A549 (cell line): ENCODE measurements around the gene B4GALT1. TPM values are rescaled to one million over a fixed set of nuclear protein-coding genes. Genes with fewer than 3 reads are reported as not detected.

Experiments used
- ATAC-seq, 2 experiments: fragments of 200-7000 bp in 1 of 2; fragments of >200 bp in 1 of 2; cut with Nextera tagmentation in 1 of 2; cut with Tn5 transposase in 1 of 2; 3 replicates each; pipeline versions ENCODE4 v1.8.0 to v1.9.1; 2018 to 2020; ENCODE audit warnings: mild to moderate bottlenecking in 1 of 2, moderate library complexity in 1 of 2
- CTCF ChIA-PET: fragments of 300-600 bp; sonication (Branson Sonifier 250); formaldehyde crosslinking; extraction: SDS; loops from one replicate; lab custom pipeline; 2021; ENCODE audit warnings: antibody characterized with exemption, inconsistent platforms; lab: Yijun Ruan, JAX
- POLR2A ChIA-PET: fragments of 350-600 bp; formaldehyde crosslinking; extraction: SDS; loops from one replicate; lab custom pipeline; 2021; ENCODE audit warnings: antibody characterized with exemption, inconsistent platforms; lab: Yijun Ruan, JAX
- DNase-seq, 2 experiments: peaks; one replicate each; pipeline versions ENCODE4 v3.0.0 to v3.0.0-alpha.2; 2011 to 2016; ENCODE audit warnings: low read depth in 1 of 2, low spot score in 1 of 2
- FAIRE-seq: peaks from 2 replicates; lab custom pipeline; 2011; peaks lifted over from hg19 to GRCh38; lab: Jason Lieb, UNC
- H3K27ac ChIP-seq, 2 experiments: fragments of >200 bp; sonication (Bioruptor Twin); formaldehyde crosslinking; 3 replicates each; pipeline ENCODE4 v1.5.1; 2016 to 2017
- H3K4me1 ChIP-seq: fragments of >200 bp; sonication (Bioruptor Twin); formaldehyde crosslinking; 3 replicates; pipeline ENCODE4 v1.6.1; 2016
- H3K4me2 ChIP-seq: fragments of >200 bp; sonication (Bioruptor Twin); formaldehyde crosslinking; 3 replicates; pipeline ENCODE4 v1.6.1; 2016
- H3K4me3 ChIP-seq: fragments of >200 bp; sonication (Bioruptor Twin); formaldehyde crosslinking; 3 replicates; pipeline ENCODE4 v1.5.1; 2016
- H3K9me3 ChIP-seq: fragments of >200 bp; sonication (Bioruptor Twin); formaldehyde crosslinking; 3 replicates; pipeline ENCODE4 v1.6.1; 2016
- CBX8 ChIP-seq: fragments of 200-600 bp; sonication (generic); IDR thresholded peaks from 2 replicates; pipeline ENCODE4 v1.6.1; 2016
- CEBPB ChIP-seq, 2 experiments: fragments of >200 bp in 1 of 2; sonication (Bioruptor Twin) in 1 of 2; formaldehyde crosslinking in 1 of 2; IDR thresholded peaks; 2 replicates each; pipeline ENCODE4 v1.6.1; 2012 to 2016
- CHD2 ChIP-seq: fragments of 150-350 bp; IDR thresholded peaks from 2 replicates; pipeline ENCODE4 v1.6.1; 2014; ENCODE audit warnings: low read length; ENCODE audit not compliant: partially characterized antibody
- CHD4 ChIP-seq: fragments of 200-600 bp; sonication (generic); IDR thresholded peaks from 2 replicates; pipeline ENCODE4 v1.6.1; 2016; ENCODE audit warnings: antibody characterized with exemption, mild to moderate bottlenecking, borderline replicate concordance
- FOSL2 ChIP-seq, 2 experiments: fragments of 450-650 bp in 1 of 2; fragments of >200 bp in 1 of 2; sonication (Bioruptor Twin) in 1 of 2; formaldehyde crosslinking; IDR thresholded peaks; 2 replicates each; pipeline versions ENCODE4 v1.5.0 to v1.6.1; 2016 to 2020; ENCODE audit warnings: mild to moderate bottlenecking in 1 of 2, moderate library complexity in 1 of 2
- FOXS1 ChIP-seq: fragments of 250-450 bp; sonication (Bioruptor Pico); IDR thresholded peaks from 2 replicates; pipeline ENCODE4 v1.5.0; 2020; ENCODE audit warnings: mild to moderate bottlenecking, moderate library complexity
- GATA3 ChIP-seq: IDR thresholded peaks from 2 replicates; pipeline ENCODE4 v1.6.1; 2012; ENCODE audit warnings: borderline replicate concordance
- HOXB5 ChIP-seq: fragments of 250-450 bp; sonication (Bioruptor Pico); IDR thresholded peaks from 2 replicates; pipeline ENCODE4 v1.5.0; 2020; ENCODE audit warnings: mild to moderate bottlenecking, moderate library complexity
- JUN ChIP-seq, 2 experiments: fragments of >200 bp; sonication (Bioruptor Twin); formaldehyde crosslinking; IDR thresholded peaks; 2 replicates in 1 of 2; 3 replicates in 1 of 2; pipeline ENCODE4 v1.6.1; 2016 to 2017
- MAZ ChIP-seq: fragments of 150-350 bp; IDR thresholded peaks from 2 replicates; pipeline ENCODE4 v1.6.1; 2014; ENCODE audit warnings: antibody characterized with exemption, low read depth, low read length, borderline replicate concordance
- NPAS2 ChIP-seq: fragments of 250-450 bp; sonication (Bioruptor Pico); IDR thresholded peaks from 2 replicates; pipeline ENCODE4 v1.8.0; 2022; ENCODE audit warnings: mild to moderate bottlenecking, moderate library complexity, borderline replicate concordance
- NR3C1 ChIP-seq: fragments of >200 bp; sonication (Bioruptor Twin); formaldehyde crosslinking; IDR thresholded peaks from 3 replicates; pipeline ENCODE4 v1.6.1; 2017
- PHF8 ChIP-seq: fragments of 200-600 bp; sonication (generic); IDR thresholded peaks from 2 replicates; pipeline ENCODE4 v1.6.1; 2016; ENCODE audit warnings: low read depth, mild to moderate bottlenecking, antibody characterized with exemption, moderate library complexity, borderline replicate concordance
- POLR2AphosphoS2 ChIP-seq: conservative IDR thresholded peaks from 2 replicates; pipeline ENCODE4 v1.6.1; 2012; ENCODE audit warnings: low read length, improper control_type of control experiment, inconsistent platforms
- RAD21 ChIP-seq, 2 experiments: fragments of >200 bp in 1 of 2; sonication (Bioruptor Twin) in 1 of 2; formaldehyde crosslinking in 1 of 2; IDR thresholded peaks in 1 of 2; conservative IDR thresholded peaks in 1 of 2; 2 replicates in 1 of 2; 3 replicates in 1 of 2; pipeline ENCODE4 v1.6.1; 2012 to 2018; ENCODE audit warnings: inconsistent platforms in 1 of 2
- RNF2 ChIP-seq: fragments of 200-600 bp; sonication (generic); IDR thresholded peaks from 2 replicates; pipeline ENCODE4 v1.6.1; 2016; ENCODE audit warnings: low read depth, mild to moderate bottlenecking, antibody characterized with exemption, moderate library complexity, borderline replicate concordance
- SREBF2 ChIP-seq: fragments of 450-650 bp; IDR thresholded peaks from 2 replicates; pipeline ENCODE4 v1.6.1; 2014; ENCODE audit warnings: mild to moderate bottlenecking, moderate library complexity
- TFCP2L1 ChIP-seq: fragments of 250-450 bp; sonication (Bioruptor Pico); IDR thresholded peaks from 2 replicates; pipeline ENCODE4 v1.5.0; 2021; ENCODE audit warnings: mild to moderate bottlenecking
- ZC3H11A ChIP-seq: fragments of 450-650 bp; IDR thresholded peaks from 2 replicates; pipeline ENCODE4 v1.6.1; 2014; ENCODE audit warnings: antibody characterized with exemption, mild to moderate bottlenecking
- WGBS: methylation state at CpG from one replicate; pipeline ENCODE4 v1.1.6; 2017; ENCODE audit errors: missing lambda C conversion rate; 5-methylcytosine and 5-hydroxymethylcytosine counted together
- polyA plus RNA-seq, 4 experiments: library from polyadenylated mRNA; depleted of rRNA in 3 of 4; stranded (reverse); fragments of >200 nt; fragmentation: RNase III in 1 of 4; extraction: RNeasy Plus Mini Kit Qiagen cat#74134 plus additional on column Dnase treatment in 1 of 4; gene quantifications; 2 replicates in 3 of 4; 3 replicates in 1 of 4; pipeline ENCODE4 v1.2.3, GENCODE V29; 2011 to 2017
- TF ChIP-seq, protein P1 (sequence below): fragments of 250-450 bp; sonication (Bioruptor Pico); IDR thresholded peaks from 2 replicates; pipeline ENCODE4 v1.5.0; 2020; ENCODE audit warnings: low read depth, mild to moderate bottlenecking, moderate library complexity
- TF ChIP-seq, protein P2 (sequence below): fragments of >200 bp; sonication (Bioruptor Twin); formaldehyde crosslinking; IDR thresholded peaks from 2 replicates; pipeline ENCODE4 v1.6.1; 2016
- TF ChIP-seq, protein P3 (sequence below): fragments of 450-650 bp; IDR thresholded peaks from 2 replicates; pipeline ENCODE4 v1.6.1; 2014; ENCODE audit warnings: antibody characterized with exemption
- TF ChIP-seq, protein P4 (sequence below): fragments of >200 bp; sonication (Bioruptor Twin); formaldehyde crosslinking; IDR thresholded peaks from 3 replicates; pipeline ENCODE4 v1.6.1; 2016
- TF ChIP-seq, protein P5 (sequence below): fragments of 150-350 bp; IDR thresholded peaks from 2 replicates; pipeline ENCODE4 v1.6.1; 2014; ENCODE audit warnings: low read depth, mild to moderate bottlenecking, low read length

Gene B4GALT1
- polyA plus RNA-seq, 2 of the 4 experiments (the other 2 are of a cell fraction): 167 to 180 TPM

DNA sequence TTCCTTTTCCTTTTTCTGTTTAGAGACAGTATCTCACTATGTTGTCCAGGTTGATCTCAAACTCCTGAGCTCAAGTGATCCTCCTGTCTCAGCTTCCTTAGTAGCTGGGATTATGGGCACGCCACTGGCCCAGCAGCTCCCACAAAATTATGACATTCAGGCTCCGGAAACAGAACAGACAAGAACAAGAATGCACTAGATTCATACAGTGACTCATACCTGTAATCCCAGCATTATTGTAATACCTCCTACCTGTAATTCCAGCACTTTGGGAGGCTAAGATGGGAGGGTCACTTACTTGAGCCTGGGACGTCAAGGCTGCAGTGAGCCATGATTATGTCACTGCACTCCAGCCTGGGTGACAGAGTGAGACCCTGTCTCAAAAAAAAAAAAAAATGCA lies 26.7 kb upstream of the B4GALT1 start:
- Histone ChIP-seq H3K4me3 (no peak overlapping the region), H3K4me2 (no peak overlapping the region), H3K27ac (no peak overlapping the region), H3K9me3 (no peaks in the 10 kb centered on the region), H3K4me1 (no peaks in the 10 kb centered on the region)
- FAIRE-seq (no peak), DNase-seq (no peak), ATAC-seq (no peak)
- CTCF ChIA-PET: interaction anchor here (0.6 to 4.1 kb wide), 4 partner anchors 9 to 77 kb away, joined by 3 to 16 read pairs (median 4); no protein-coding TSS in a partner anchor
- WGBS: 89% methylated on average over 3 of the region's 3 CpGs
- TF ChIP-seq TFCP2L1 (CRISPR knock-in tag) (no peak), CEBPB (IDR thresholded peaks at IDR 0.05) (no peak), MAZ (no peak), FOSL2 (IDR thresholded peaks at IDR 0.05) (no peak), FOSL2 (CRISPR knock-in tag; IDR thresholded peaks at IDR 0.05) (no peak), ZC3H11A (no peak), CBX8 (no peak), FOXS1 (CRISPR knock-in tag) (no peak), RNF2 (no peak), HOXB5 (CRISPR knock-in tag) (no peak), NR3C1 (no peak), JUN (IDR thresholded peaks at IDR 0.05) (no peak), CHD2 (no peak), SREBF2 (no peak)
- TF ChIP-seq, protein P1, sequence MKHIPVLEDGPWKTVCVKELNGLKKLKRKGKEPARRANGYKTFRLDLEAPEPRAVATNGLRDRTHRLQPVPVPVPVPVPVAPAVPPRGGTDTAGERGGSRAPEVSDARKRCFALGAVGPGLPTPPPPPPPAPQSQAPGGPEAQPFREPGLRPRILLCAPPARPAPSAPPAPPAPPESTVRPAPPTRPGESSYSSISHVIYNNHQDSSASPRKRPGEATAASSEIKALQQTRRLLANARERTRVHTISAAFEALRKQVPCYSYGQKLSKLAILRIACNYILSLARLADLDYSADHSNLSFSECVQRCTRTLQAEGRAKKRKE (CRISPR knock-in tag): no peak
- TF ChIP-seq, protein P2, sequence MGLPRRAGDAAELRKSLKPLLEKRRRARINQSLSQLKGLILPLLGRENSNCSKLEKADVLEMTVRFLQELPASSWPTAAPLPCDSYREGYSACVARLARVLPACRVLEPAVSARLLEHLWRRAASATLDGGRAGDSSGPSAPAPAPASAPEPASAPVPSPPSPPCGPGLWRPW: no peak
- TF ChIP-seq, protein P3, sequence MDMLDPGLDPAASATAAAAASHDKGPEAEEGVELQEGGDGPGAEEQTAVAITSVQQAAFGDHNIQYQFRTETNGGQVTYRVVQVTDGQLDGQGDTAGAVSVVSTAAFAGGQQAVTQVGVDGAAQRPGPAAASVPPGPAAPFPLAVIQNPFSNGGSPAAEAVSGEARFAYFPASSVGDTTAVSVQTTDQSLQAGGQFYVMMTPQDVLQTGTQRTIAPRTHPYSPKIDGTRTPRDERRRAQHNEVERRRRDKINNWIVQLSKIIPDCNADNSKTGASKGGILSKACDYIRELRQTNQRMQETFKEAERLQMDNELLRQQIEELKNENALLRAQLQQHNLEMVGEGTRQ: no peak
- TF ChIP-seq, protein P4, sequence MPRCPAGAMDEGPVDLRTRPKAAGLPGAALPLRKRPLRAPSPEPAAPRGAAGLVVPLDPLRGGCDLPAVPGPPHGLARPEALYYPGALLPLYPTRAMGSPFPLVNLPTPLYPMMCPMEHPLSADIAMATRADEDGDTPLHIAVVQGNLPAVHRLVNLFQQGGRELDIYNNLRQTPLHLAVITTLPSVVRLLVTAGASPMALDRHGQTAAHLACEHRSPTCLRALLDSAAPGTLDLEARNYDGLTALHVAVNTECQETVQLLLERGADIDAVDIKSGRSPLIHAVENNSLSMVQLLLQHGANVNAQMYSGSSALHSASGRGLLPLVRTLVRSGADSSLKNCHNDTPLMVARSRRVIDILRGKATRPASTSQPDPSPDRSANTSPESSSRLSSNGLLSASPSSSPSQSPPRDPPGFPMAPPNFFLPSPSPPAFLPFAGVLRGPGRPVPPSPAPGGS: no peak
- TF ChIP-seq, protein P5, sequence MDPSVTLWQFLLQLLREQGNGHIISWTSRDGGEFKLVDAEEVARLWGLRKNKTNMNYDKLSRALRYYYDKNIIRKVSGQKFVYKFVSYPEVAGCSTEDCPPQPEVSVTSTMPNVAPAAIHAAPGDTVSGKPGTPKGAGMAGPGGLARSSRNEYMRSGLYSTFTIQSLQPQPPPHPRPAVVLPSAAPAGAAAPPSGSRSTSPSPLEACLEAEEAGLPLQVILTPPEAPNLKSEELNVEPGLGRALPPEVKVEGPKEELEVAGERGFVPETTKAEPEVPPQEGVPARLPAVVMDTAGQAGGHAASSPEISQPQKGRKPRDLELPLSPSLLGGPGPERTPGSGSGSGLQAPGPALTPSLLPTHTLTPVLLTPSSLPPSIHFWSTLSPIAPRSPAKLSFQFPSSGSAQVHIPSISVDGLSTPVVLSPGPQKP: no peak
- POLR2A ChIA-PET: no interaction called here

DNA sequence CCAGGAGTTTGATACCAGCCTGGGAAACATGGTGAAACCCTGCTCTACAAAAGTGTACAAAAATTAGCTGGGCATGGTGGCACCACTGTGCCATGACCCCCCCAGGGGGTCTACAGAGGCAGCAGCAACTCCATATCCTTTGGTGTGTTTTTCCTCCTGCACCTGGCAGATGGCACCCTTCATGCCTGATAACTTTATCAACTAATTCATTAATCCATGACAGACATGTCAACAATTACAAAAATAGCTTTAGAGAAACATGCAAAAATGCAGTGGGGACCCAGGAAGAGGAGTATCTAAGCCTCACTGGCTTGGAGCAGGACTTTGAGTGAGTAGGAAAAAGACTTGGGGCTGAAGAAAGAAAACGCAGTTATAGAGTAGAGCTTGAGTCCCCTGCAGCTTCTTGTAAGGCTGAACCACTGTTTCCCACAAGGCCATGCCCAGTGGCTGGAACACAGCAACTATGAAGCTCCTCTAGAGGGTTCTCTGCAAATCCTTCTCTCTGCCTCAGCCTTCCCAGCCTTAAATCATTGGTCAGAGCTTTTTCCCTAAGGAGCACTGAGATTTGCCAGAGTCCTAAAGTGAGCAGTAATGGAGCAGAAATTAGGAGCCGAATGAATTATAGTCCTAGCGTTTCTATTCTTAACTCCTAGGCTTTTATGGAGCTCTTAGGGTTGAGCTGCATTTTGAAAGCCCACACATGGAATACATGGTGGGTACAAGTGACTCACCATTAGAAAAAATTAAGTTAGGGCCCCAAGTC lies 25.5 kb upstream of the B4GALT1 start:
- peak in 1 of 2 experiments; percentile 38; a peak in 1 of 6 replicates for ATAC-seq
- no peak for DNase-seq
- H3K27ac ChIP-seq: no peak overlapping the region
- POLR2A ChIA-PET: interaction anchor here (1.1 kb wide), 1 partner anchor 25 kb away, joined by 3 read pairs; the partner anchor contains the start of gene B4GALT1
- no peaks in the 10 kb centered on the region for H3K4me1 ChIP-seq
- CTCF ChIA-PET: interaction anchor here (0.8 to 4.1 kb wide), 5 partner anchors 10 to 112 kb away, joined by 3 to 16 read pairs (median 4); no protein-coding TSS in a partner anchor
- TF ChIP-seq RNF2: no peak
- TF ChIP-seq CHD4: no peak
- TF ChIP-seq PHF8: no peak
- TF ChIP-seq POLR2AphosphoS2: no peak
- no peak for TF ChIP-seq NPAS2 (CRISPR knock-in tag)
- TF ChIP-seq, protein P3: no peak
- TF ChIP-seq RAD21 (conservative IDR thresholded peaks at IDR 0.05 in 1 of 2, IDR thresholded peaks at IDR 0.05 in 1 of 2): no peak
- no peak for TF ChIP-seq GATA3
- 80% methylated on average over 3 of the region's 3 CpGs for WGBS
- no peaks in the 10 kb centered on the region for H3K9me3 ChIP-seq
- H3K4me2 ChIP-seq: no peak overlapping the region
- no peak for FAIRE-seq
- no peak overlapping the region for H3K4me3 ChIP-seq
